Measurements from ENCODE around the gene PDLIM5. TPM values are rescaled to one million over a fixed set of nuclear protein-coding genes. Genes with fewer than 3 reads are reported as not detected.

PDLIM5 gene
- total and polyA plus RNA-seq, 2 of the 8 experiments (the other 6 are each of a cell fraction or from before 2014, with no cell fraction given), result 37.3 to 62.1 TPM

GRCh38 chr4:94567811-94568210, 116.1 kb downstream of the PDLIM5 start:
- Histone ChIP-seq H3K4me1 (replicated peaks in 1 of 4; ENCODE audit: control insufficient read depth in 3 of 4, insufficient read depth in 4 of 4, low read length in 3 of 4) (no peaks in the 10 kb centered on the region), H2BK15ac (ENCODE audit: low read length) (no peak overlapping the region), H3K18ac (ENCODE audit: extremely low read depth, low read length) (no peak overlapping the region), H2AK5ac (ENCODE audit: low read depth, low read length) (no peak overlapping the region), H4K91ac (replicated peaks; ENCODE audit: insufficient read length, low read length) (no peak overlapping the region), H3K56ac (replicated peaks; ENCODE audit: insufficient read length, low read depth, low read length) (no peak overlapping the region), H3K4me2 (ENCODE audit: insufficient read depth in 1 of 2, low read depth in 2 of 2, low read length in 2 of 2) (no peak overlapping the region), H3K36me3 (ENCODE audit: control insufficient read depth in 2 of 4, insufficient read depth in 4 of 4, low read length in 3 of 4) (no peaks in the 10 kb centered on the region), H2BK20ac (ENCODE audit: low read length) (no peak overlapping the region), H3K9me3 (ENCODE audit: insufficient read depth in 2 of 2, low read depth in 1 of 2, low read length in 1 of 2) (no peaks in the 10 kb centered on the region; a peak in 1 of 4 replicates), H3K14ac (ENCODE audit: insufficient read length) (no peak overlapping the region), H2BK120ac (replicated peaks; ENCODE audit: low read depth, low read length) (no peak overlapping the region), H3K9ac (replicated peaks in 1 of 4; ENCODE audit: extremely low read depth in 1 of 4, low read depth in 3 of 4, low read length in 3 of 4) (no peak overlapping the region), H3K4me3 (ENCODE audit: extremely low read depth in 1 of 4, insufficient read depth in 2 of 4, low read depth in 3 of 4, low read length in 4 of 4) (no peak overlapping the region), H3K79me2 (ENCODE audit: control insufficient read depth in 1 of 2, insufficient read depth in 2 of 2, low read length in 2 of 2) (peaks cover 0 to 4% of the 10 kb centered on the region in 2 experiments; a peak in 1 of 4 replicates), H2BK12ac (ENCODE audit: low read depth, low read length) (no peak overlapping the region), H2BK5ac (ENCODE audit: low read depth, low read length) (no peak overlapping the region), H3K23me2 (ENCODE audit: low read depth, low read length) (no peaks in the 10 kb centered on the region), H3K4ac (replicated peaks; ENCODE audit: insufficient read length, low read depth, low read length) (no peak overlapping the region), H3K27ac (ENCODE audit: low read depth, low read length) (no peak overlapping the region), H3K23ac (ENCODE audit: insufficient read length) (no peak overlapping the region), H2AFZ (ENCODE audit: low read length) (no peak overlapping the region), H3K27me3 (replicated peaks in 1 of 4; ENCODE audit: control insufficient read depth in 3 of 4, extremely low read depth in 1 of 4, insufficient read depth in 3 of 4, low read length in 3 of 4) (no peaks in the 10 kb centered on the region), H4K5ac (ENCODE audit: insufficient read length, low read depth, low read length) (no peak overlapping the region), H4K20me1 (replicated peaks in 1 of 2; ENCODE audit: control insufficient read depth in 1 of 2, insufficient read depth in 2 of 2, low read length in 2 of 2) (no peaks in the 10 kb centered on the region), H4K8ac (ENCODE audit: extremely low read depth, insufficient read depth, low read length) (no peak overlapping the region), H3K79me1 (ENCODE audit: low read depth, low read length) (no peaks in the 10 kb centered on the region)
- FAIRE-seq (peak; percentile 39), DNase-seq (ENCODE audit: low read depth in 1 of 2, low spot score in 2 of 2) (no peak)
- ChIA-PET POLR2A (ENCODE audit: partially characterized antibody) (no interaction called here), CTCF (ENCODE audit: partially characterized antibody) (interaction anchor here (0.8 kb wide), 1 partner anchor 161 kb away, joined by 3 read pairs; no protein-coding TSS in a partner anchor)
- WGBS, 2 experiments (ENCODE audit: extremely low coverage in 1 of 2, insufficient coverage in 1 of 2, insufficient read length in 1 of 2, insufficient replicate concordance in 2 of 2, low coverage in 1 of 2, low lambda C conversion rate in 2 of 2, missing lambda C conversion rate in 1 of 2), result 72% methylated on average over 5 of the region's 5 CpGs; no CpG with 5 or more reads in 1 of the 2 experiments
- TF ChIP-seq PHF8 (conservative IDR thresholded peaks at IDR 0.05; ENCODE audit: low read depth, low read length) (no peak), CHD1 (IDR thresholded peaks at IDR 0.05; ENCODE audit: low read depth, low read length) (no peak), NANOG (IDR thresholded peaks at IDR 0.05; ENCODE audit: insufficient read depth, low read depth, low read length, poor library complexity, severe bottlenecking) (no peak), KDM5A (IDR thresholded peaks at IDR 0.05; ENCODE audit: low read length) (no peak), EP300 (IDR thresholded peaks at IDR 0.05; ENCODE audit: borderline replicate concordance in 1 of 2, low read depth in 2 of 2, low read length in 2 of 2) (no peak), SP2 (IDR thresholded peaks at IDR 0.05; ENCODE audit: low read length) (no peak), NRF1 (IDR thresholded peaks at IDR 0.05; ENCODE audit: low read depth, low read length) (no peak), CTBP2 (IDR thresholded peaks at IDR 0.05; ENCODE audit: borderline replicate concordance, insufficient read depth, insufficient read length, low read length) (no peak), RXRA (IDR thresholded peaks at IDR 0.05; ENCODE audit: insufficient read depth, low read depth, low read length) (no peak), RAD21 (IDR thresholded peaks at IDR 0.05 in 1 of 2, conservative IDR thresholded peaks at IDR 0.05 in 1 of 2; ENCODE audit: low read depth in 2 of 2, low read length in 2 of 2) (no peak), CBX8 (IDR thresholded peaks at IDR 0.05; ENCODE audit: borderline replicate concordance, low read depth, low read length) (no peak), SUZ12 (IDR thresholded peaks at IDR 0.05; ENCODE audit: low read length) (no peak), ASH2L (IDR thresholded peaks at IDR 0.05; ENCODE audit: low read length) (no peak), ZNF274 (IDR thresholded peaks at IDR 0.05; ENCODE audit: borderline replicate concordance, extremely low read depth, low read length) (no peak)

All from H1 (cell line).